K562 (cell line): ENCODE measurements around the gene ZDHHC12. TPM values are rescaled to one million over a fixed set of nuclear protein-coding genes. Genes with fewer than 3 reads are reported as not detected.

Experiments used
- ATAC-seq: fragments of 200-7000 bp; cut with Tn5 transposase; 3 replicates; pipeline ENCODE4 v1.9.1; 2020; ENCODE audit warnings: moderate library complexity
- BruUV-seq: library from RNA; stranded (reverse); fragments of 400-500 nt; replicated peaks from 2 replicates; lab custom pipeline; 2021; lab: Mats Ljungman, UMichigan
- CTCF ChIA-PET: fragments of 300-600 bp; formaldehyde crosslinking; extraction: SDS; loops from one replicate; lab custom pipeline; 2021; ENCODE audit warnings: low intra/inter-chr PET ratio; lab: Yijun Ruan, JAX
- POLR2A ChIA-PET: fragments of 300-600, 350-650 bp; sonication (Branson Sonifier 250); formaldehyde crosslinking; extraction: SDS; loops from one replicate; lab custom pipeline; 2021; ENCODE audit warnings: antibody characterized with exemption, inconsistent platforms; lab: Yijun Ruan, JAX
- DNase-seq, 4 experiments: peaks; one replicate each; pipeline versions ENCODE4 v3.0.0 to v3.0.0-alpha.2; 2011 to 2018; ENCODE audit warnings: low spot score in 3 of 4, mixed read lengths in 3 of 4; ENCODE audit errors: extremely low read depth in 1 of 4
- FAIRE-seq: peaks from 2 replicates; lab custom pipeline; 2011; peaks lifted over from hg19 to GRCh38; lab: Jason Lieb, UNC
- H2AFZ ChIP-seq: 2 replicates; pipeline ENCODE4 v1.6.0; 2011; ENCODE audit warnings: low read depth, low read length, control low read depth, inconsistent platforms
- H3K27ac ChIP-seq: fragments of 200-600 bp; 3 replicates; pipeline ENCODE4 v1.8.0; 2011; ENCODE audit warnings: low read depth, mild to moderate bottlenecking, control low read depth, inconsistent platforms, low read length, moderate library complexity, mixed read lengths; ENCODE audit errors: extremely low read depth
- H3K27me3 ChIP-seq, 2 experiments: fragments of 300-600 bp in 1 of 2; 2 replicates in 1 of 2; 3 replicates in 1 of 2; pipeline versions ENCODE4 v1.6.0 to v1.8.0; 2011; ENCODE audit warnings: inconsistent platforms in 2 of 2, low read length in 2 of 2, mild to moderate bottlenecking in 1 of 2, mixed read lengths in 1 of 2, moderate library complexity in 1 of 2; ENCODE audit not compliant: control insufficient read depth in 2 of 2, insufficient read depth in 2 of 2
- H3K36me3 ChIP-seq: fragments of 300-600 bp; 3 replicates; pipeline ENCODE4 v1.8.0; 2011; ENCODE audit warnings: mild to moderate bottlenecking, low read length, inconsistent platforms; ENCODE audit not compliant: control insufficient read depth, insufficient read depth
- H3K4me1 ChIP-seq, 2 experiments: fragments of 200-600 bp in 1 of 2; replicated peaks in 1 of 2; 2 replicates in 1 of 2; 3 replicates in 1 of 2; pipeline versions ENCODE4 v1.5.1 to v1.8.0; 2011; ENCODE audit warnings: inconsistent platforms in 2 of 2, low read length in 2 of 2, mild to moderate bottlenecking in 1 of 2, mixed read lengths in 1 of 2, moderate library complexity in 1 of 2; ENCODE audit not compliant: control insufficient read depth in 2 of 2, insufficient read depth in 2 of 2
- H3K4me2 ChIP-seq: 2 replicates; pipeline ENCODE4 v1.6.1; 2011; ENCODE audit warnings: low read length, control low read depth, inconsistent platforms, mixed read lengths; ENCODE audit not compliant: insufficient read depth
- H3K4me3 ChIP-seq: fragments of 200-600 bp; sonication (generic), shearing (Covaris generic); 2 replicates; pipeline ENCODE4 v1.5.1; 2016; ENCODE audit warnings: control low read depth, inconsistent platforms
- H3K79me2 ChIP-seq: fragments of 200-600 bp; 3 replicates; pipeline ENCODE4 v1.8.0; 2011; ENCODE audit warnings: low read length, inconsistent platforms; ENCODE audit not compliant: control insufficient read depth, insufficient read depth
- H3K9ac ChIP-seq, 2 experiments: 2 replicates each; pipeline versions ENCODE4 v1.6.0 to v1.6.1; 2011; ENCODE audit warnings: low read depth in 2 of 2, low read length in 2 of 2, control low read depth in 1 of 2, inconsistent platforms in 1 of 2, mild to moderate bottlenecking in 1 of 2, mixed read lengths in 1 of 2; ENCODE audit not compliant: insufficient read depth in 1 of 2
- H3K9me1 ChIP-seq: one replicate; pipeline ENCODE4 v1.6.0; 2011; ENCODE audit warnings: inconsistent platforms, mild to moderate bottlenecking, low read length, moderate library complexity; ENCODE audit not compliant: control insufficient read depth, insufficient read depth
- H3K9me3 ChIP-seq: replicated peaks from 2 replicates; pipeline ENCODE4 v1.5.1; 2011; ENCODE audit warnings: low read depth, low read length, inconsistent platforms; ENCODE audit not compliant: control insufficient read depth, insufficient read depth
- H4K20me1 ChIP-seq: replicated peaks from 2 replicates; pipeline ENCODE4 v1.6.1; 2011; ENCODE audit warnings: low read length, inconsistent platforms, mixed read lengths; ENCODE audit not compliant: control insufficient read depth, insufficient read depth
- CBX2 ChIP-seq: fragments of 200-600 bp; sonication (generic); IDR thresholded peaks from one replicate; pipeline ENCODE4 v1.6.1; 2012; ENCODE audit warnings: mild to moderate bottlenecking, low read length, inconsistent platforms; ENCODE audit not compliant: insufficient read depth, poor library complexity, severe bottlenecking
- DIDO1 ChIP-seq: fragments of 450-650 bp; IDR thresholded peaks from 2 replicates; pipeline ENCODE4 v1.6.1; 2016; ENCODE audit warnings: low read depth, missing biosample characterization, missing genetic modification characterization
- E2F5 ChIP-seq: sonication (generic); formaldehyde crosslinking; IDR thresholded peaks from 2 replicates; pipeline ENCODE4 v1.8.0; 2022; ENCODE audit warnings: mild to moderate bottlenecking, missing genetic modification reagents
- EP300 ChIP-seq: IDR thresholded peaks from 2 replicates; pipeline ENCODE4 v1.6.1; 2012; ENCODE audit warnings: low read length, improper control_type of control experiment
- MAFG ChIP-seq: fragments of 450-650 bp; conservative IDR thresholded peaks from 2 replicates; pipeline ENCODE4 v1.6.1; 2016; ENCODE audit warnings: missing genetic modification characterization, missing compliant biosample characterization
- MXI1 ChIP-seq: IDR thresholded peaks from 2 replicates; pipeline ENCODE4 v1.6.1; 2011; ENCODE audit warnings: low read depth, mild to moderate bottlenecking, improper control_type of control experiment, low read length
- PCBP2 ChIP-seq: fragments of 200-400 bp; formaldehyde crosslinking; IDR thresholded peaks from 2 replicates; pipeline ENCODE4 v1.6.1; 2018; ENCODE audit warnings: low read length, low read depth, mild to moderate bottlenecking, moderate library complexity; ENCODE audit not compliant: poor library complexity, severe bottlenecking
- PHF21A ChIP-seq: fragments of 450-650 bp; IDR thresholded peaks from 2 replicates; pipeline ENCODE4 v1.6.1; 2017; ENCODE audit warnings: low read depth, borderline replicate concordance
- PKNOX1 ChIP-seq: fragments of 450-650 bp; IDR thresholded peaks from 2 replicates; pipeline ENCODE4 v1.6.1; 2016
- POLR2AphosphoS2 ChIP-seq: IDR thresholded peaks from 2 replicates; pipeline ENCODE4 v1.6.1; 2012; ENCODE audit warnings: low read length, improper control_type of control experiment
- ZBTB26 ChIP-seq: fragments of 450-650 bp; formaldehyde crosslinking; IDR thresholded peaks from 2 replicates; pipeline ENCODE4 v1.4.0; 2022; ENCODE audit warnings: missing genetic modification characterization
- ZKSCAN1 ChIP-seq: fragments of 150-350 bp; IDR thresholded peaks from 2 replicates; pipeline ENCODE4 v1.6.1; 2016; ENCODE audit warnings: low read depth, low read length
- ZNF12 ChIP-seq: sonication (generic); formaldehyde crosslinking; IDR thresholded peaks from 2 replicates; pipeline ENCODE4 v1.4.0; 2020; ENCODE audit warnings: mild to moderate bottlenecking, missing genetic modification reagents
- WGBS: fragments of 100-300 bp; shearing (Covaris generic); methylation state at CpG from one replicate; pipeline ENCODE4 v1.1.6; 2016; ENCODE audit warnings: low coverage, mixed read lengths; ENCODE audit not compliant: insufficient coverage; ENCODE audit errors: missing lambda C conversion rate; 5-methylcytosine and 5-hydroxymethylcytosine counted together
- in situ Hi-C: fragments of 300-500 bp; cut with MboI; formaldehyde crosslinking; loops from 4 replicates; pipeline ENCODE4 v1.15.0; 2018; ENCODE audit warnings: inconsistent platforms, mixed read lengths
- intact Hi-C: fragments of 100-400 bp; cut with micrococcal nuclease; formaldehyde crosslinking; loops from 2 replicates; pipeline ENCODE4 v1.14.2; 2022
- polyA plus RNA-seq, 8 experiments: library from polyadenylated mRNA; depleted of rRNA in 4 of 8; stranded (reverse) in 5 of 8; unstranded in 3 of 8; fragments of >200 nt; fragmentation: Nextera tagmentation in 2 of 8; fragmentation: Illumina TruSeq in 1 of 8; extraction: Ambion mirVana in 2 of 8; extraction: Trizol in 1 of 8; gene quantifications; 2 replicates each; pipeline versions ENCODE4 v1.2.1 to v1.2.3, GENCODE V29; 2011 to 2014; ENCODE audit warnings: inconsistent platforms in 1 of 8, missing spikeins in 1 of 8
- total RNA-seq, 7 experiments: library from RNA; depleted of rRNA in 6 of 7; stranded (reverse); fragments of >200 nt in 6 of 7; fragmentation: Illumina TruSeq in 2 of 7; extraction: Trizol in 2 of 7; gene quantifications; 2 replicates each; pipeline versions ENCODE4 v1.2.1 to v1.2.3, GENCODE V29; 2011 to 2021; ENCODE audit warnings: low replicate concordance in 1 of 7

ZDHHC12 gene
- total and polyA plus RNA-seq, 9 of the 15 experiments (the other 6 are each of a cell fraction or from before 2014, with no cell fraction given), result 0.21 to 38.0 (median 13.8) TPM

DNA sequence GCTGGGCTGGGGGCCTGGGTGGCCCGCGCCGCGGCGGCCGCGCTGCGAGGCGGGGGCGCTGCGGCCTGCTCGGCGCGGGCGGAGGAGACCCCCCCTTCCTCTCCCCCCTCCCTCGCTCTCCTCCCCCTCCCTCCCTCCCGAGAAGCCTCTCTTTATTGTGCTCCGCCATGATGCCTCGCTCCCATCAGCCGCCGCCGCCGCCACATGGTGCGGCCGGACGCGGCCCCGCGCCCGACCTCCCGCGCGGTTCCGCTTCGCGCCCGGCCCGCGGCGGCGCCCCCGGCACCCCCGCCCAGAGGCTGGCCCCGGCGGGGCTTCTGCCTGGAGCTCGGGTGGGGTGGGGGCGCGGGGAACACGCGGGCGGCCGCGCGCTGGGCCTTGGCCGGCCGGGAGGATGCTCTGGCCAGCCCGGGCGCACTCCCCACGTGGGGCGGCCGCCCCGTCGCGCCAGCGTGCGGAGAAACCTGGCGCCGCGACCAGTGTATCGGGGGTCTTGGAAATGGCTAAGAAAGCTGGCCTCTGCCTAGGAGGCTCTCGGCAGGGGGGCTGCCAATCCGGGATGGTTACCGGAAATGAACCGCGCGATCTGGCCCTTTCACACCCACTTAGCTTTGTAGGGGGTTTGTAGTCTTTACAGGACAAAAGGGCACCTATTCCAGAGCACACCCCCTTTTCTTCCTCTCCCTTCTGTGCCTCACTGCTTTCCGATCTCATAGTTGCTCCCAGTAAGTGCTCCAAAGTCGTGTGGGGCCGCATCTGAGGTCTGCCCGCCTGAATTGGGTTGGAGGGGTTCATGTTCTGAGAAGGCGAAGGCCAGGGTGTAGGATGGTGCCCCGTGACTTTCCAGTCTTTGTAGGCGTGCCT lies 33.9 kb downstream of the ZDHHC12 start (continued):
- no peak for TF ChIP-seq PKNOX1
- peak; percentile 59; the same call in 1 of the 2 replicates for TF ChIP-seq ZNF12 (CRISPR knock-in tag)
- TF ChIP-seq CBX2, result no peak
- no peak for TF ChIP-seq MXI1
- no peak for TF ChIP-seq EP300
- TF ChIP-seq ZKSCAN1, result no peak
- TF ChIP-seq PHF21A, result no peak
- no peak for TF ChIP-seq DIDO1 (tag)

DNA sequence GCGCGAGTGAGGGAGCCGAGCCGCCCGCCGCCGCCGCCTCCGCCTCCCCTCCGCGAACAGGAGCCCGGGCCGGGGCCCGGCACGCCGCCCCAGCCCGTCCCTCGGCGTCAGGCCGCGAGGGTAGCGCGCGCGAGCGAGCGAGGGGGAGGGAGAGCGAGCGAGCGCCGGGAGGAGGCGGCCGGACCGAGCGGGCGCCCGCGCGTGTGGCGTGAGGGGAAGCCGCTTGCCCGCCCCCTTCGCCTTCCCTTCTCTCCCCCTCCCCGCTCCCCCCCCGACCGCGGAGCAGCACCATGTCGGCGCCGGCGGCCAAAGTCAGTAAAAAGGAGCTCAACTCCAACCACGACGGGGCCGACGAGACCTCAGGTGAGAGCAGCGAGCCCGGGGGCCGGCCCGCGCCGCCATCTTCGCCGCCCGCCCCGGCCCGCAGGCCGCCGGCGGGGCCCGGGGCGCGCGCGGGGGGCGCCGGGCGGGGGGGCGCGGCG lies 34.6 kb downstream of the ZDHHC12 start:
- H3K4me2 ChIP-seq, result peak overlapping the region; percentile 68; the same call in 1 of the 2 replicates
- no peaks in the 10 kb centered on the region for H3K9me1 ChIP-seq
- H3K9me3 ChIP-seq, result no peaks in the 10 kb centered on the region
- peaks cover 14% of the 10 kb centered on the region for H4K20me1 ChIP-seq
- H3K4me1 ChIP-seq, result peaks cover 26 to 32% of the 10 kb centered on the region in 2 experiments
- 2% methylated on average over 17 of the region's 80 CpGs for WGBS
- intact Hi-C loops, result loop anchor here (1.0 to 10.0 kb wide), 3 partner anchors 33 to 495 kb away; partner anchors contain the start of genes CIZ1, DYNC2I2, GOLGA2 and SWI5
- H2AFZ ChIP-seq, result 0 out of 2 replicates have a peak overlapping the region, but pooled peaks have one; percentile 25
- FAIRE-seq, result no peak
- peaks cover 43% of the 10 kb centered on the region for H3K36me3 ChIP-seq
- no peaks in the 10 kb centered on the region for H3K27me3 ChIP-seq
- no TSS peak for BruUV-seq
- H3K27ac ChIP-seq, result peak overlapping the region; percentile 89
- peak overlapping the region; percentile 71 for H3K4me3 ChIP-seq
- DNase-seq, result no peak
- ChIA-PET POLR2A (interaction anchor here (0.6 to 2.0 kb wide), 9 partner anchors 8 to 917 kb away, joined by 3 to 10 read pairs (median 3); no protein-coding TSS in a partner anchor), CTCF (interaction anchor here (0.8 kb wide), 1 partner anchor 34 kb away, joined by 3 read pairs; no protein-coding TSS in a partner anchor)
- peaks cover 56% of the 10 kb centered on the region for H3K79me2 ChIP-seq
- peak; percentile 28 for ATAC-seq
- H3K9ac ChIP-seq, result peak overlapping the region; percentile 82 to 92; a peak in 3 of 4 replicates
- in situ Hi-C loops, result no loop called here
- TF ChIP-seq E2F5 (CRISPR knock-in tag) (no peak), POLR2AphosphoS2 (no peak), ZBTB26 (CRISPR knock-in tag) (no peak), MAFG (no peak), PCBP2 (peak; percentile 16)
